OCI-LY3 (cell line): ENCODE measurements around the gene MT1M.

Experiments used
- H2AFZ ChIP-seq: fragments of 200-600, 300-600 bp; shearing (Covaris generic); 2 replicates; pipeline ENCODE4 v1.6.0; 2014; ENCODE audit warnings: antibody characterized with exemption, low read depth, low read length
- H3K27ac ChIP-seq: fragments of 200-600, 300-600 bp; sonication (generic); 2 replicates; pipeline ENCODE4 v1.5.1; 2014; ENCODE audit warnings: mild to moderate bottlenecking, low read length, moderate library complexity, mixed read lengths
- H3K27me3 ChIP-seq: fragments of 200-600, 300-600 bp; sonication (generic); 2 replicates; pipeline ENCODE4 v1.6.1; 2014; ENCODE audit warnings: low read depth, low read length, mixed read lengths
- H3K36me3 ChIP-seq: fragments of 200-600, 300-600 bp; sonication (generic); replicated peaks from 2 replicates; pipeline ENCODE3; 2014; ENCODE audit warnings: low read depth, low read length, mixed read lengths
- H3K4me1 ChIP-seq: fragments of 300-600, 200-600 bp; sonication (generic); 2 replicates; pipeline ENCODE4 v1.6.1; 2014; ENCODE audit warnings: low read length, mixed read lengths
- H3K4me2 ChIP-seq: fragments of 200-600, 300-600 bp; sonication (generic); 2 replicates; pipeline ENCODE4 v1.6.1; 2014; ENCODE audit warnings: low read length, mixed read lengths
- H3K4me3 ChIP-seq: fragments of 300-600, 200-600 bp; sonication (generic); 2 replicates; pipeline ENCODE4 v1.5.1; 2014; ENCODE audit warnings: antibody characterized with exemption, mild to moderate bottlenecking, low read length, moderate library complexity
- H3K79me2 ChIP-seq: fragments of 300-600, 200-600 bp; shearing (Covaris generic); 2 replicates; pipeline ENCODE4 v1.6.1; 2014; ENCODE audit warnings: mild to moderate bottlenecking, low read length, mixed read lengths
- H3K9ac ChIP-seq: fragments of 300-600, 200-600 bp; shearing (Covaris generic); 2 replicates; pipeline ENCODE4 v1.6.0; 2014; ENCODE audit warnings: mild to moderate bottlenecking, low read length, moderate library complexity
- H3K9me3 ChIP-seq: fragments of 200-600, 300-600 bp; shearing (Covaris generic); 2 replicates; pipeline ENCODE4 v1.6.1; 2014; ENCODE audit warnings: low read length, mixed read lengths; ENCODE audit not compliant: insufficient read depth
- H4K20me1 ChIP-seq: fragments of 200-600, 300-600 bp; sonication (generic); 2 replicates; pipeline ENCODE4 v1.6.1; 2016; ENCODE audit warnings: low read length, mixed read lengths; ENCODE audit not compliant: insufficient read depth
- CTCF ChIP-seq: fragments of 200-600, 300-600 bp; sonication (generic); IDR thresholded peaks from 2 replicates; pipeline ENCODE4 v1.5.1; 2014; ENCODE audit warnings: antibody characterized with exemption, low read length, low read depth
- EZH2phosphoT487 ChIP-seq: fragments of 200-600 bp; shearing (Covaris generic); IDR thresholded peaks from 2 replicates; pipeline ENCODE4 v1.6.1; 2018; ENCODE audit warnings: antibody characterized with exemption, mixed run types, low read depth

Gene MT1M

GRCh38 chr16:56643080-56643778 is 10.8 kb downstream of the MT1M start:
- Histone ChIP-seq H3K27ac (no peak overlapping the region), H3K79me2 (no peaks in the 10 kb centered on the region), H3K4me2 (peak overlapping the region; percentile 88), H4K20me1 (no peaks in the 10 kb centered on the region), H3K4me3 (peak overlapping the region; percentile 73), H3K4me1 (peaks cover 13% of the 10 kb centered on the region), H3K9ac (peak overlapping the region; percentile 46), H2AFZ (peak overlapping the region; percentile 85), H3K27me3 (peaks cover 47% of the 10 kb centered on the region), H3K36me3 (no peaks in the 10 kb centered on the region), H3K9me3 (no peaks in the 10 kb centered on the region)
- TF ChIP-seq CTCF (peak; percentile 50), EZH2phosphoT487 (no peak)

GRCh38 chr16:56643833-56644232 is 11.4 kb downstream of the MT1M start:
- TF ChIP-seq EZH2phosphoT487, result no peak
- TF ChIP-seq CTCF, result no peak
- Histone ChIP-seq H3K4me1 (peaks cover 13% of the 10 kb centered on the region), H3K36me3 (no peaks in the 10 kb centered on the region), H4K20me1 (no peaks in the 10 kb centered on the region), H3K4me3 (peak overlapping the region; percentile 73), H3K4me2 (peak overlapping the region; percentile 88), H3K27ac (no peak overlapping the region), H3K79me2 (no peaks in the 10 kb centered on the region), H3K9ac (peak overlapping the region; percentile 46), H2AFZ (peak overlapping the region; percentile 85), H3K27me3 (peaks cover 48% of the 10 kb centered on the region), H3K9me3 (no peaks in the 10 kb centered on the region)

- H3K27me3 ChIP-seq, result peaks cover 42% of the 10 kb centered on the region
- H3K4me1 ChIP-seq, result peaks cover 13% of the 10 kb centered on the region
- H3K27ac ChIP-seq, result no peak overlapping the region
Observed at GRCh38 chr16:56645311-56645710, 12.9 kb downstream of the MT1M start.

GRCh38 chr16:56645838-56646237 is 13.4 kb downstream of the MT1M start:
- H2AFZ ChIP-seq, result no peak overlapping the region
- no peak overlapping the region for H3K4me2 ChIP-seq
- no peak overlapping the region for H3K4me3 ChIP-seq
- no peak overlapping the region for H3K27ac ChIP-seq
- no peaks in the 10 kb centered on the region for H4K20me1 ChIP-seq
- H3K27me3 ChIP-seq, result peaks cover 42% of the 10 kb centered on the region
- TF ChIP-seq EZH2phosphoT487, result no peak
- TF ChIP-seq CTCF, result no peak
- H3K4me1 ChIP-seq, result peaks cover 13% of the 10 kb centered on the region
- H3K79me2 ChIP-seq, result no peaks in the 10 kb centered on the region
- H3K36me3 ChIP-seq, result no peaks in the 10 kb centered on the region
- H3K9ac ChIP-seq, result no peak overlapping the region
- no peaks in the 10 kb centered on the region for H3K9me3 ChIP-seq

More at GRCh38 chr16:56645311-56645710, 12.9 kb downstream of the MT1M start:
- H3K9me3 ChIP-seq, result no peaks in the 10 kb centered on the region
- no peak overlapping the region for H3K9ac ChIP-seq
- H3K79me2 ChIP-seq, result no peaks in the 10 kb centered on the region
- H3K36me3 ChIP-seq, result no peaks in the 10 kb centered on the region
- TF ChIP-seq EZH2phosphoT487 (no peak), CTCF (no peak)
- no peak overlapping the region for H2AFZ ChIP-seq
- no peaks in the 10 kb centered on the region for H4K20me1 ChIP-seq
- no peak overlapping the region for H3K4me2 ChIP-seq
- H3K4me3 ChIP-seq, result no peak overlapping the region
